ENCODE data around the gene KIF19. TPM values are rescaled to one million over a fixed set of nuclear protein-coding genes. Genes with fewer than 3 reads are reported as not detected.

Gene KIF19
- polyA plus RNA-seq, 3 donors = not detected

DNA sequence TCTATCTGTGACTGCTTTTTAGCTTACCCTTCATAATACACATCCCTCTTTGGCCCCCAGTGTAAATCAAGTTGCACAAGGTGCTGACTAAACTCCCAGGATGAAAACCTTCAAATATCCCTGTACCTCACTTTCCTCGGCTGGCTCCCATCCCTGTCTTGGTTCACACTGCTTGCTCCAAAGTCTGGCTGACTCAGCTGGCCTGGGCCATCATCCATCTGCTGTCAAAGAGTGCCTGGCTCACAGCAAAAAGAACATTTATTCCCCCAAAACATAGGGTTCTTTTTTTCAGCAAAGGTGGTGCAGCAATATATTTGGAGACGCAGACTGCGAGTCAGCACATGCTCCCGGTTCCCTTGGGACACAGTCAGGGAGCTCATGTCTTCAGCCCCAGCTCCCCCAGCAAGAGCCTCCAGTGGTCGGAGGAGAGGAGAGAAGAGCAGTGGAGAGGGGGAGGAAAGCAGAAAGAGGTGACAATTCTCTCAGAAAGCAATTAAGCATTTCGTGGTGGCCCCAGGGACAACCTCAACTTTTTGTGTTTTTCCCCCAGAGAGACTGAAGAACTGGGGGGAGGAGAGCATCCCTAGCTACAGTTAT, 67.4 kb downstream of the KIF19 start:
- no peak overlapping the region for H3K4me3 Mint-ChIP-seq
- Histone ChIP-seq H3K79me2 (ENCODE audit: insufficient read depth, low read length) (no peaks in the 10 kb centered on the region), H4K20me1 (ENCODE audit: insufficient read depth, low read length) (no peaks in the 10 kb centered on the region), H3K27ac (ENCODE audit: low read depth in 1 of 2, low read length in 2 of 2) (no peak overlapping the region), H3K4me1 (ENCODE audit: control insufficient read depth in 1 of 2, insufficient read depth in 2 of 2, low read length in 2 of 2) (peaks cover 10 to 21% of the 10 kb centered on the region in 2 donors), H3K9ac (ENCODE audit: insufficient read depth, low read length, poor library complexity, severe bottlenecking) (no peak overlapping the region), H2AFZ (ENCODE audit: insufficient read depth, low read depth, low read length, poor library complexity, severe bottlenecking) (no peak overlapping the region), H3K27me3 (ENCODE audit: control insufficient read depth in 2 of 2, insufficient read depth in 2 of 2, low read length in 2 of 2) (no peaks in the 10 kb centered on the region), H3K36me3 (replicated peaks in 1 of 2; ENCODE audit: control insufficient read depth in 1 of 2, insufficient read depth in 2 of 2, low read length in 2 of 2) (no peaks in the 10 kb centered on the region), H3K4me3 (replicated peaks in 1 of 3; ENCODE audit: low read depth in 2 of 3, low read length in 3 of 3) (no peak overlapping the region), H3K4me2 (replicated peaks; ENCODE audit: extremely low read depth, low read length, poor library complexity, severe bottlenecking) (no peak overlapping the region), H3K9me3 (replicated peaks in 1 of 2; ENCODE audit: control insufficient read depth in 1 of 2, insufficient read depth in 1 of 2, low read length in 2 of 2) (peaks cover 0 to 11% of the 10 kb centered on the region in 2 donors)
- peaks cover 30% of the 10 kb centered on the region for H3K4me1 Mint-ChIP-seq
- H3K36me3 Mint-ChIP-seq = peaks cover 0 to 4% of the 10 kb centered on the region in 2 donors
- H3K9me3 Mint-ChIP-seq = peaks cover 3 to 14% (median 9%) of the 10 kb centered on the region in 7 donors
- 100% methylated on average over 4 of the region's 6 CpGs for WGBS (ENCODE audit: insufficient coverage)
- intact Hi-C loops (cut with micrococcal nuclease) = no loop called here
- DNase-seq = no peak
- peak overlapping the region in 3 of 7 donors; percentile 53 to 74 (median 54) for H3K27ac Mint-ChIP-seq
- no peak for TF ChIP-seq CTCF (IDR thresholded peaks at IDR 0.05)
- H3K27me3 Mint-ChIP-seq (ENCODE audit: low read depth in 3 of 3) = peaks cover 2 to 10% (median 8%) of the 10 kb centered on the region in 3 donors

DNA sequence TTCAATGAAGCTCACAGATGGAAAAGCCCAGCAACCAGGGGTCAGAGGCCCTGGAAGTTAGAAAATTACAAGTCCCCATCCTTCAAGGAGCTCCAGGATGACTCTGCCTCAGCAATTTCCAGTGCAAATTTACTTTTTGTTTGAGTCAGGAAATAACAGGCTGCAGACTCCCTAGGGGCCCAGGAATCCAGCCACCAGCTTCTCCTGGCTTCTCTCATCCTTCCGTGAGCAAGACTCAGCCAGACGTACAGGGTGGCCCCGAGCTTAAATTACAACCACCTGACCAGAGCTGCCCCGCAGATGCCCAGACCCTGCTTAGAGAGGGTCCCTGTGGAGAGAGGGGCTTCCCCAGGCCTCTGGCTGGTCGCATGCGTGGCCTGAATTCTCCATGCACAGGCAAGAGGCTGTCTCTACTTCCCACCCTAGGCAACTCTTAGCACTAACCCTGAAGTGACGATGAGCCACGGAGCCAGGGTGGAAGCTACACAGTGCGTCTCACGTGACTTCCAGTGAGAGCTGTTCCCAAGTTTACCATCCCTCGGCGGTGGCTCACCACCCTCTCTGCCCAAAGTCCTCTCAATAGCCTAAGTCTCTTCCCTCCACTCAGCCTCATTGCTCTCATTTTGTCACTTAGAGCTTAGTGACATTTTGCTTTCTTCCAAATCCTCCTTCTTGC, 68.4 kb downstream of the KIF19 start:
- TF ChIP-seq CTCF (IDR thresholded peaks at IDR 0.05) = no peak
- Histone ChIP-seq H3K27ac (ENCODE audit: low read depth in 1 of 2, low read length in 2 of 2) (no peak overlapping the region), H2AFZ (ENCODE audit: insufficient read depth, low read depth, low read length, poor library complexity, severe bottlenecking) (no peak overlapping the region), H3K9ac (ENCODE audit: insufficient read depth, low read length, poor library complexity, severe bottlenecking) (no peak overlapping the region), H3K27me3 (ENCODE audit: control insufficient read depth in 2 of 2, insufficient read depth in 2 of 2, low read length in 2 of 2) (no peaks in the 10 kb centered on the region), H3K4me3 (replicated peaks in 1 of 3; ENCODE audit: low read depth in 2 of 3, low read length in 3 of 3) (no peak overlapping the region), H3K4me2 (replicated peaks; ENCODE audit: extremely low read depth, low read length, poor library complexity, severe bottlenecking) (no peak overlapping the region), H3K79me2 (ENCODE audit: insufficient read depth, low read length) (no peaks in the 10 kb centered on the region), H3K9me3 (replicated peaks in 1 of 2; ENCODE audit: control insufficient read depth in 1 of 2, insufficient read depth in 1 of 2, low read length in 2 of 2) (peaks cover 0 to 11% of the 10 kb centered on the region in 2 donors), H4K20me1 (ENCODE audit: insufficient read depth, low read length) (no peaks in the 10 kb centered on the region), H3K4me1 (ENCODE audit: control insufficient read depth in 1 of 2, insufficient read depth in 2 of 2, low read length in 2 of 2) (peaks cover 10 to 21% of the 10 kb centered on the region in 2 donors), H3K36me3 (replicated peaks in 1 of 2; ENCODE audit: control insufficient read depth in 1 of 2, insufficient read depth in 2 of 2, low read length in 2 of 2) (no peaks in the 10 kb centered on the region)
- H3K4me3 Mint-ChIP-seq = peak overlapping the region in 1 of 2 donors; percentile 38
- peaks cover under 1 to 10% (median 4%) of the 10 kb centered on the region in 3 donors for H3K27me3 Mint-ChIP-seq (ENCODE audit: low read depth in 3 of 3)
- peaks cover 4 to 14% (median 9%) of the 10 kb centered on the region in 7 donors for H3K9me3 Mint-ChIP-seq
- DNase-seq = no peak
- intact Hi-C loops (cut with micrococcal nuclease) = no loop called here
- H3K36me3 Mint-ChIP-seq = peaks cover 0 to 4% of the 10 kb centered on the region in 2 donors
- H3K4me1 Mint-ChIP-seq = peaks cover 27% of the 10 kb centered on the region
- peak overlapping the region in 1 of 7 donors; percentile 20 for H3K27ac Mint-ChIP-seq
- WGBS (ENCODE audit: insufficient coverage) = 97% methylated on average over 8 of the region's 12 CpGs

All from CD14-positive monocyte (primary cell).